Transverse colon (tissue), 4 donors: ENCODE measurements around the gene UBC. TPM values are rescaled to one million over a fixed set of nuclear protein-coding genes. Genes with fewer than 3 reads are reported as not detected.

Source experiments
- DNase-seq: peaks from one replicate; pipeline ENCODE4 v3.0.0-alpha.2; 2019
- H3K27ac ChIP-seq, 4 donors: fragments of 200-600 bp; sonication (generic); 2 replicates each; pipeline ENCODE4 v1.5.1; 2016 to 2018; ENCODE audit warnings: inconsistent platforms in 4 of 4
- H3K27me3 ChIP-seq: fragments of 200-600 bp; sonication (generic); 2 replicates; pipeline ENCODE4 v1.5.1; 2017; ENCODE audit warnings: inconsistent platforms
- H3K36me3 ChIP-seq, 4 donors: fragments of 200-600 bp; sonication (generic); 2 replicates each; pipeline ENCODE4 v1.5.1; 2017 to 2019; ENCODE audit warnings: inconsistent platforms in 4 of 4
- H3K4me1 ChIP-seq, 4 donors: fragments of 200-600 bp; sonication (generic); 2 replicates each; pipeline ENCODE4 v1.5.1; 2017 to 2020; ENCODE audit warnings: inconsistent platforms in 4 of 4
- H3K4me3 ChIP-seq, 4 donors: fragments of 200-600 bp; sonication (generic); 1 replicate in 1 of 4; 2 replicates in 3 of 4; pipeline versions ENCODE4 v1.5.1 to v1.6.1; 2017 to 2019; ENCODE audit warnings: inconsistent platforms in 4 of 4
- H3K9me3 ChIP-seq, 2 donors: fragments of 200-600 bp; sonication (generic); 2 replicates each; pipeline ENCODE4 v1.5.1; 2017 to 2019; ENCODE audit warnings: inconsistent platforms in 2 of 2
- CTCF ChIP-seq, 5 experiments: fragments of 200-600 bp in 3 of 5; fragments of 450-650 bp in 2 of 5; sonication (generic) in 3 of 5; IDR thresholded peaks; 1 replicate in 2 of 5; 2 replicates in 3 of 5; pipeline ENCODE4 v1.5.1; 2016 to 2017; ENCODE audit warnings: antibody characterized with exemption in 5 of 5, inconsistent platforms in 3 of 5, mild to moderate bottlenecking in 2 of 5, moderate library complexity in 1 of 5
- EP300 ChIP-seq: sonication (generic); formaldehyde crosslinking; IDR thresholded peaks from one replicate; pipeline ENCODE4 v1.6.1; 2017; ENCODE audit warnings: antibody characterized with exemption, low read depth
- POLR2A ChIP-seq: fragments of 450-650 bp; IDR thresholded peaks from one replicate; pipeline ENCODE4 v1.6.1; 2016; ENCODE audit warnings: antibody characterized with exemption, mild to moderate bottlenecking, moderate library complexity
- POLR2AphosphoS5 ChIP-seq, 3 donors: sonication (generic); formaldehyde crosslinking; IDR thresholded peaks; one replicate each; pipeline ENCODE4 v1.6.1; 2016; ENCODE audit warnings: antibody characterized with exemption in 3 of 3
- WGBS, 2 donors: methylation state at CpG; one replicate each; pipeline ENCODE4 v1.1.5; 2018; ENCODE audit warnings: low coverage in 1 of 2; 5-methylcytosine and 5-hydroxymethylcytosine counted together
- in situ Hi-C, 4 donors: fragments of 200-750 bp; cut with MboI; loops; one replicate each; pipeline versions ENCODE4 v1.15.0 to v1.15.1; 2017; ENCODE audit warnings: low sequenced_read_pairs in 3 of 4, low pct_ligation_motif_present in 1 of 4, low pct_unique_long_range_greater_than_20kb in 1 of 4
- intact Hi-C: fragments of 100-400 bp; cut with DNase I; formaldehyde crosslinking; loops from one replicate; pipeline ENCODE4 v1.15.1; 2023; ENCODE audit warnings: low total_unique reads
- small RNA-seq, 4 donors: library from RNA; depleted of rRNA; stranded (forward); fragments of <200 nt; gene quantifications; one replicate each; pipeline ENCODE3, GENCODE V24; 2016
- total RNA-seq, 4 donors: library from RNA; depleted of rRNA; stranded (reverse); fragments of >200 nt; gene quantifications; one replicate each; pipeline ENCODE4 v1.1.0, GENCODE V29; 2016

The UBC gene
- total RNA-seq, 4 donors from 2014 or later, result 1,242 to 1,580 (median 1,406) TPM

- Histone ChIP-seq H3K27me3 (no peaks in the 10 kb centered on the region), H3K9me3 (no peaks in the 10 kb centered on the region), H3K27ac (no peak overlapping the region), H3K4me3 (peak overlapping the region in 1 of 4 donors; percentile 89), H3K36me3 (no peaks in the 10 kb centered on the region), H3K4me1 (peaks cover 3 to 28% (median 14%) of the 10 kb centered on the region in 4 donors)
- in situ Hi-C loops, result no loop called here
- WGBS, 2 donors, result 71 to 74% methylated on average over 4 to 8 of the region's 8 CpGs
- no peak for TF ChIP-seq POLR2A
- no peak for TF ChIP-seq CTCF (IDR thresholded peaks at IDR 0.05)
- TF ChIP-seq EP300, result no peak
- TF ChIP-seq POLR2AphosphoS5 (IDR thresholded peaks at IDR 0.05), result no peak
- intact Hi-C loops, result no loop called here
- DNase-seq, result no peak
Observed at GRCh38 chr12:124861898-124862676, 52.4 kb downstream of the UBC start.

Small RNA genes within 50 kb of the gene (small RNA-seq; reads per million reads assigned to genes)
- 0 reads per million in 4 donors for gene MIR5188
- gene RNU6-927P, result 0 reads per million in 4 donors

Other genes starting within 250 kb of the UBC start
- gene SCARB1, start 50.8 kb downstream of the UBC start, total RNA-seq, result 100 to 1,000 TPM in 1 of 4 donors, 10 to 100 TPM in 3; 33.7 to 252 (median 43.6) TPM
- gene DHX37, start 74.5 kb upstream of the UBC start, total RNA-seq, result 10 to 100 TPM in 3 of 4 donors, 1 to 10 TPM in 1; 10.0 to 19.5 (median 13.2) TPM
- 10 to 100 TPM; 14.2 to 38.5 (median 23.1) TPM for gene BRI3BP, start 79.0 kb upstream of the UBC start, total RNA-seq
- gene AACS, start 150.8 kb upstream of the UBC start, total RNA-seq, result 10 to 100 TPM; 18.5 to 33.7 (median 27.1) TPM